Heart left ventricle (tissue), 16 donors: ENCODE measurements around the gene GPR135. TPM values are rescaled to one million over a fixed set of nuclear protein-coding genes. Genes with fewer than 3 reads are reported as not detected.
A peak's percentile ranks its signal among the peaks of the same experiment; 100 is the strongest.

Source experiments
- ATAC-seq, 4 donors: fragments of 200-7000 bp; cut with Tn5 transposase; one replicate each; pipeline ENCODE4 v1.9.1; 2020 to 2022; ENCODE audit warnings: moderate library complexity in 4 of 4, mild to moderate bottlenecking in 3 of 4, moderate number of reproducible peaks in 1 of 4
- DNase-seq, 5 donors: peaks; one replicate each; pipeline ENCODE4 v3.0.0-alpha.2; 2020
- H3K27ac ChIP-seq, 12 donors: fragments of 200-600 bp; sonication (generic) in 4 of 12; one replicate each; pipeline versions ENCODE4 v1.5.0 to v1.8.0; 2016 to 2022; ENCODE audit warnings: mild to moderate bottlenecking in 2 of 12
- H3K27me3 ChIP-seq, 9 donors: fragments of 200-600 bp; sonication (generic) in 2 of 9; one replicate each; pipeline versions ENCODE4 v1.5.1 to v1.8.0; 2016 to 2022; ENCODE audit warnings: mild to moderate bottlenecking in 3 of 9
- H3K36me3 ChIP-seq, 9 donors: fragments of 200-600 bp; sonication (generic) in 2 of 9; one replicate each; pipeline versions ENCODE4 v1.5.0 to v1.8.0; 2018 to 2022; ENCODE audit warnings: mild to moderate bottlenecking in 2 of 9
- H3K4me1 ChIP-seq, 12 donors: fragments of 200-600 bp; sonication (generic) in 4 of 12; one replicate each; pipeline versions ENCODE4 v1.5.0 to v1.8.0; 2016 to 2022; ENCODE audit warnings: mild to moderate bottlenecking in 3 of 12
- H3K4me3 ChIP-seq, 12 donors: fragments of 200-600 bp; sonication (generic) in 4 of 12; one replicate each; pipeline versions ENCODE4 v1.5.0 to v1.8.0; 2017 to 2022; ENCODE audit warnings: mild to moderate bottlenecking in 9 of 12, moderate library complexity in 4 of 12
- H3K9me3 ChIP-seq, 12 donors: fragments of 200-600 bp; sonication (generic) in 4 of 12; one replicate each; pipeline versions ENCODE4 v1.5.0 to v1.8.0; 2016 to 2022; ENCODE audit warnings: mild to moderate bottlenecking in 1 of 12
- CTCF ChIP-seq, 12 donors: fragments of 200-600 bp; sonication (generic) in 4 of 12; IDR thresholded peaks; one replicate each; pipeline versions ENCODE4 v1.5.0 to v1.8.0; 2018 to 2022; ENCODE audit warnings: antibody characterized with exemption in 12 of 12, mild to moderate bottlenecking in 5 of 12
- POLR2A ChIP-seq, 2 donors: fragments of 450-650 bp; IDR thresholded peaks; one replicate each; pipeline ENCODE4 v1.6.1; 2017; ENCODE audit warnings: antibody characterized with exemption in 2 of 2, mild to moderate bottlenecking in 2 of 2, moderate library complexity in 2 of 2
- WGBS, 4 donors: extraction: QIAGEN DNeasy Blood & Tissue Kit in 2 of 4; methylation state at CpG; one replicate each; pipeline versions ENCODE4 v1.1.5 to v1.1.7; 2013 to 2018; 5-methylcytosine and 5-hydroxymethylcytosine counted together
- intact Hi-C, 10 donors: fragments of 100-400 bp; cut with DNase I; formaldehyde crosslinking; loops; one replicate each; pipeline versions ENCODE4 v1.11.1 to v1.14.2; 2022
- polyA plus RNA-seq, 2 donors: library from polyadenylated mRNA; stranded (reverse); fragments of 200-250 nt; gene quantifications; one replicate each; pipeline ENCODE4 v1.2.3, GENCODE V29; 2013
- total RNA-seq, 9 donors: library from RNA; depleted of rRNA in 2 of 9; stranded (reverse); fragments of >200 nt in 2 of 9; fragmentation: NEBNext Ultra II Directional in 3 of 9; extraction: Animal tissue kit (Norgen Biotek cat#: 25700) in 3 of 9; gene quantifications; one replicate each; pipeline versions ENCODE4 v1.1.0 to v1.2.4, GENCODE V29; 2016 to 2023
- donor health status: ischemic (EF 13 %, LVEDD 7.1; RV severe dilation, severe dysfunction).
- donor health status: healthy with polysubstance abuse.
- donor health status: DM: no; HTN: yes; CAD: no.
- donor health status: DM: no; HTN: no; CAD: no.
- donor health status: ischemic (EF 25% LVEDD 6.9; RV normal size, moderate dysfunction).
- donor health status: ischemic (EF 25% LVEDD 5.7; RV mildly dilated, moderate dysfunction).
- donor health status: healthy.
- donor health status: DM: yes; HTN: yes; CAD: no.
- donor health status: ischemic (EF 35%, LVEDD 5.7; RV mildly dilated, moderate dysfunction).
- donor health status: nonischemic (EF 11% LVEDD 7.7; RV severe dilation, severe dysfunction).
- donor health status: DM: yes; HTN: yes; CAD: no.
- donor health status: PGD.
- donor health status: ischemic (EF 29% LVEDD 5.4; RV normal size, mild dysfunction).
- donor health status: nonischemic (EF 23%, LVEDD 6.1; RV moderate dilation, normal function).

GPR135 gene
- total and polyA plus RNA-seq, 11 donors: 0.84 to 2.7 (median 2.1) TPM

GRCh38 chr14:59482541-59483331, 17.6 kb upstream of the GPR135 start:
- peak overlapping the region; percentile 54 to 94 (median 84) for H3K4me3 ChIP-seq
- H3K9me3 ChIP-seq: no peaks in the 10 kb centered on the region
- TF ChIP-seq POLR2A (IDR thresholded peaks at IDR 0.05) (no peak), CTCF (IDR thresholded peaks at IDR 0.05) (no peak)
- no peak for ATAC-seq
- H3K4me1 ChIP-seq: peaks cover 3 to 65% (median 47%) of the 10 kb centered on the region in 12 donors
- peak in 2 of 5 donors; percentile 26 to 39 for DNase-seq
- H3K27me3 ChIP-seq: no peaks in the 10 kb centered on the region
- H3K36me3 ChIP-seq: peaks cover 0 to 20% (median 17%) of the 10 kb centered on the region in 9 donors
- WGBS, 4 donors: 47 to 63% (median 48%) methylated on average over 6 of the region's 6 CpGs
- H3K27ac ChIP-seq: peak overlapping the region in 11 of 12 donors; percentile 91 to 97 (median 96)
- intact Hi-C loops: loop anchor here in 2 of 10 donors (10.0 kb wide), 3 partner anchors 612 to 702 kb away; partner anchors contain the start of genes DHRS7 (in 1 of the 2) and PCNX4 (in 1 of the 2)

- peak overlapping the region in 9 of 12 donors; percentile 80 to 94 (median 89) for H3K4me3 ChIP-seq
- H3K27ac ChIP-seq: peak overlapping the region in 10 of 12 donors; percentile 91 to 97 (median 96)
- H3K36me3 ChIP-seq: peaks cover 0 to 24% (median 16%) of the 10 kb centered on the region in 9 donors
- H3K27me3 ChIP-seq: no peaks in the 10 kb centered on the region
- peaks cover 3 to 65% (median 47%) of the 10 kb centered on the region in 12 donors for H3K4me1 ChIP-seq
- TF ChIP-seq POLR2A (IDR thresholded peaks at IDR 0.05) (no peak), CTCF (IDR thresholded peaks at IDR 0.05) (no peak)
- no peak for ATAC-seq
- H3K9me3 ChIP-seq: no peaks in the 10 kb centered on the region
- intact Hi-C loops: loop anchor here in 2 of 10 donors (10.0 kb wide), 3 partner anchors 613 to 703 kb away; partner anchors contain the start of genes DHRS7 (in 1 of the 2) and PCNX4 (in 1 of the 2)
- 60 to 77% (median 67%) methylated on average over 2 of the region's 2 CpGs for WGBS, 4 donors
- DNase-seq: no peak
Observed at GRCh38 chr14:59481871-59482540, 16.8 kb upstream of the GPR135 start.

- ATAC-seq (no peak), DNase-seq (no peak)
- Histone ChIP-seq H3K9me3 (no peaks in the 10 kb centered on the region), H3K4me3 (peak overlapping the region in 2 of 12 donors; percentile 89 to 90), H3K27me3 (no peaks in the 10 kb centered on the region), H3K36me3 (peaks cover 0 to 30% (median 17%) of the 10 kb centered on the region in 9 donors), H3K27ac (peak overlapping the region in 2 of 12 donors; percentile 95 to 97), H3K4me1 (peaks cover 3 to 59% (median 44%) of the 10 kb centered on the region in 12 donors)
- TF ChIP-seq POLR2A (IDR thresholded peaks at IDR 0.05) (no peak), CTCF (IDR thresholded peaks at IDR 0.05) (no peak)
- WGBS, 4 donors: 92 to 98% (median 98%) methylated on average over 2 of the region's 2 CpGs
- intact Hi-C loops: loop anchor here in 2 of 10 donors (10.0 kb wide), 3 partner anchors 613 to 703 kb away; partner anchors contain the start of genes DHRS7 (in 1 of the 2) and PCNX4 (in 1 of the 2)
Observed at GRCh38 chr14:59481407-59481806, 16.2 kb upstream of the GPR135 start.
